Superior temporal gyrus (tissue), 1 donor: ENCODE measurements around the gene SLC9A9.

Experiments used
- DNase-seq: peaks from one replicate; pipeline ENCODE4 v3.0.0-alpha.2; 2016; ENCODE audit errors: extremely low spot score

SLC9A9 gene

GRCh38 chr3:143358793-143359491, 489.3 kb downstream of the SLC9A9 start:
- DNase-seq: no peak

- no peak for DNase-seq
These were observed 490.0 kb downstream of the SLC9A9 start for GRCh38 chr3:143358155-143358792.

GRCh38 chr3:143357700-143358099, 490.6 kb downstream of the SLC9A9 start:
- DNase-seq: no peak

- DNase-seq: no peak
These were observed 491.4 kb downstream of the SLC9A9 start for GRCh38 chr3:143356839-143357238.

GRCh38 chr3:143354342-143354741, 493.9 kb downstream of the SLC9A9 start:
- DNase-seq: no peak

DNA sequence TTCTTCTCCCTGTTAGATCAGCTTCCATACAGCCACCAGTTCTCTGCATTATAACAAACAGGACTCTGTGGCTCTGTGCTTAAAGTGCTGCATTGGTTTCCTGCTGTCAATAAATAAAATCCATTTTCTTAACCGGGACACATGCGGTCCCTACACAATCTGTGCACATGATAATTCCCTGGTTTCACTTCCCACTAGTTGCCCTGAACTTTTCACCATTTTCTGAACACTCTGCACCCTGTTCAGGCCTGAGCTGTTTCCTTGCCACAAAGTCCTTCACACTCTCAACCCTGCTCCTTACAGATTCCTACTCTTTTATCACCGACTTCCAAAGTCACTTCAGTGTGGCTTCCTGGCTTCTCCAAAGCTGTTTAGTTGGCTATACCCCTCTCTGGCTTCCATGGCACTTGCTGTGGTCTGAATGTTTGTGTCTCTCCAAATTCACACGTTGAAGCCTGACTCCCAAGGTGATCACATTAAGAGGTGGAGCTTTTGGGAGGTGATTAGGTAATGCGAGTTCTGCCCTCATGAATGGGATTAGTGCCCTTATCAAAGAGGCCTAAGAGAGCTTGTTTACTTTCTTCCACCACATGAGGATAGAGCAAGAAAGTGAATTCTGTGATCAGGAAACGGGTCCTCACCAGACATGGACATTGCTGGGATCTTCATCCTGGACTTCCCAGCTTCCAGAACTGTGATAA, 495.3 kb downstream of the SLC9A9 start:
- no peak for DNase-seq

- no peak for DNase-seq
These were observed 496.2 kb downstream of the SLC9A9 start for GRCh38 chr3:143351895-143352608.

GRCh38 chr3:143351354-143351753, 496.9 kb downstream of the SLC9A9 start:
- DNase-seq: no peak

DNA sequence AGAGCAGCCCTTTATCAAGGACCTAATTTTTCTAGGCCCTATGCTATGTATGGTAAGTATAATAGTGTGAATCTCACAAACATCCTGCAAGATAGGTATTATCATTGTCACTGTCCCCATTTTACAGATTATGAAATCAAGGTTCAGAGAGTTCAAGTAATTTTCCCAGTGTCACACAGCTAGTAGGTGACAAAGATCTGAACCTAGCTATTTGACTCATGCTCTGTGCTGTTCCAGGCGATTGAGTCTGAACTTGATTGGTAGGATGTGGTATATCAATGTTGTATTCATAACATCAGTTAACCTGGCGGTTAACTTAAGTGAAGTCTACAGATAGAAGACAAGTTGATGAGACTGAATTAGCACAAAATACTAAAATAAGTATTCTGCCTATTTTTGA, 498.8 kb downstream of the SLC9A9 start:
- DNase-seq: no peak

GRCh38 chr3:143348486-143349327, 499.6 kb downstream of the SLC9A9 start:
- no peak for DNase-seq

GRCh38 chr3:143344516-143345165, 503.6 kb downstream of the SLC9A9 start:
- DNase-seq: no peak

DNA sequence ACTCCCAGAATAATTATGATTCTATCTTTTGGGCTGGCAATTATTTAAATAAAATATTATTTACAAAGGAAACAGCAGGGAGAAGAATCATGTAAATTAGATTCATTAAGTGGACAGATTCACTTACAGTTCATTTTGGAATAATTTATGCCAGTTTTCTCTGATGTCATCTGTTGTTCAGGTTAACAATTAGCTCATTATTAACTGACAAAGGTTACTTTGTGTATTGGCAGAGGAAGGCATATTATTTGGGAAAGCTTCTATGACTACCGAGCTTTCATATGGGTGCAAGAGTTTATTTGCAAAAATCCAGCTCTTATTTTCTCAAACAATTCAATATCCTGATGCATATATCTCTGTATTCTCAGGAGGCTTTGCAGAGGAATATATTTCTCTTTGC, 504.3 kb downstream of the SLC9A9 start:
- DNase-seq: peak; percentile 54

- no peak for DNase-seq
These were observed 505.2 kb downstream of the SLC9A9 start for GRCh38 chr3:143343031-143343430.

- no peak for DNase-seq
These were observed 508.8 kb downstream of the SLC9A9 start for GRCh38 chr3:143339451-143339850.

DNA sequence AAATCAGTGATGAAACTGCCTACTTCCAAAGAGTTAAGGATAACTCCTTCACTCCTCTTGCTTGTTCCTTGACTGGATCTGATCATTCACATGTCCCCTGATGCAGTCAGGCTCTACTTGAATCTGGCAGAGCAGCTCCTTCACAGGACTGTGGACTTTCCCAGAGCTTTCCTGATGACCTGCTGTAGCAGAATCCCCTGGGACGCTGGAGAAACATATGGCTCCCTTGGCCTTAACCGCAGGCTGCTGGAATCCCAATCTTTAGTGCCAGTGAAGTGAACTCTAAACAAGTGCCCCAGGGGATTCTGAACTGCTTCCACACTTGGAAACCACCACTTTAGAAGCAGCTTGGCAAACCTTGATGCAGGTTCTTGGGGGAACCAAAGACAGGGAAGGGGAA, 510.9 kb downstream of the SLC9A9 start:
- DNase-seq: no peak

DNA sequence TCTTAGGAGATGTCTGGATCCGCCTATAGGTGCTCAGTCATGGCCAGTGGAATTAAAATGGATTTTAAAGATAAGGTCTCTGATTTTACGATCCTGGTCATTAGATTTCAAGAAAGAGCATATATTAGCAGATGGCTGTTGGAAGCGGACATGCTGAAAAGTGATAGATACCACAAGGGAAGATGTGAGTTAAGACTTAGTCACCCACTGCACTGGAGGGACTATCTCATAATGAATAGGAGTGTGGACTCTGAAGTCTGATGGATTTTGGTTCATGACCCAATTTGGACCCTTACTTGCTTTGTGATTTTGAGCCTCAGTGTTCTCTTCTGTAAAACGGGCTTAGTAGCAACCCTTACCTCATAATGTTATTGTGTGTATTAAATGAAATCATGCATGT, 514.0 kb downstream of the SLC9A9 start:
- DNase-seq: no peak

DNA sequence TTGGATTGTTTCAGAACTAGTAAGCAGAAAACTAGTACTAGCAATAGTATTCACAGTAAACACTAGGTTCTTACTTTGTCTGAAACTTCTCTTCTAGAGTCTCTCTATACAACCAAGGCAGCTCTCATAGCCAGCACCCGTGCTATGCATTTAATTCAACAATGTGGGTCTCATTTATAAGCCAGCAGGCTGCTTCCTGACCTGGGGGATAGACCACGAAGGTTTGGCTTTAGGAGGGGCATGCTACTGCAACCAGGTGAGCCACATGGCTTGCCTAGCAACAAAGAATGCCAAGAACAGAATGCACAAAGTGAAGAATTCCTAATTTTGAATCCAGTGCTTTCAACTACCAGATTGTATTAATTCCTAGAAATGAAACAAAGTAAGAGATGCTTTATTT, 514.9 kb downstream of the SLC9A9 start:
- no peak for DNase-seq

DNA sequence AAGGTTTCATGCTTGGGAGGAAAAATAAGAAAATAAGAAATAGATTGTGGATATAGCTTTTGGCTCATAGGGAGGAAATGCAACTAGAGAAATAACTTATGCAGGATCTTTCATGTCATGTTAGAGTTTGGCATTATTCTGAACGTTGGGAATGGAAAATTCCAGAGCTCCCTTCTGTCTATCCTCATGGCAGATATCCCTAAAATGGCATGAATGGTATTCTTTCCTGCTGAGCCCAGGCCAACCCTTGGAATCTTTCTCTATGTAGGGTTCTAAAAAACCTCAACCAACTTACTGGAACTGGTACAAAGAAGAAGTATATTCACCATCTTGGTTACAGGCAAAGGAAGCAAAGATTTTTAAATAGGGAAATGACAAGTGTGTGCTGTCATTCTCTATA, 516.2 kb downstream of the SLC9A9 start:
- no peak for DNase-seq

- peak; percentile 62 for DNase-seq
These were observed 516.9 kb downstream of the SLC9A9 start for GRCh38 chr3:143331350-143331749.

GRCh38 chr3:143330296-143330868, 517.9 kb downstream of the SLC9A9 start:
- DNase-seq: peak; percentile 32
